A549 treated with AZD9567 at 1 μM for 4 hours (cell line): Measurements from ENCODE around the gene PCLO. TPM values are rescaled to one million over a fixed set of nuclear protein-coding genes. Genes with fewer than 3 reads are reported as not detected.

ENCODE experiments used
- total RNA-seq: library from RNA; stranded (reverse); fragments of 200-300 nt; extraction: Qiagen RNA extraction; gene quantifications from 5 replicates; pipeline ENCODE4 v1.2.3, GENCODE V29; 2022; ENCODE audit not compliant: insufficient read depth

Gene PCLO
- total RNA-seq = 0.75 to 1.6 TPM (median 1.2 TPM) in 5 replicates

GRCh38 chr7:83162402-83163256 lies at the start of gene PCLO:
PCLO (minus strand) TSS chr7:83162884; CDS start chr7:83162592, 292 bp downstream.

